SU-DHL-6 (cell line): ENCODE measurements around the gene HCST.

ENCODE experiments used
- EZH2phosphoT487 ChIP-seq: fragments of 200-600 bp; sonication (generic), shearing (Covaris generic); conservative IDR thresholded peaks from 2 replicates; pipeline ENCODE4 v1.6.1; 2018; ENCODE audit warnings: mild to moderate bottlenecking, antibody characterized with exemption, low read length, moderate library complexity, mixed read lengths
- TF ChIP-seq, protein P1 (sequence below): fragments of 200-600 bp; sonication (generic); IDR thresholded peaks from one replicate; pipeline ENCODE4 v1.5.1; 2017; ENCODE audit warnings: antibody characterized with exemption, mild to moderate bottlenecking, low read length, moderate library complexity; ENCODE audit not compliant: insufficient read depth, poor library complexity, severe bottlenecking

DNA sequence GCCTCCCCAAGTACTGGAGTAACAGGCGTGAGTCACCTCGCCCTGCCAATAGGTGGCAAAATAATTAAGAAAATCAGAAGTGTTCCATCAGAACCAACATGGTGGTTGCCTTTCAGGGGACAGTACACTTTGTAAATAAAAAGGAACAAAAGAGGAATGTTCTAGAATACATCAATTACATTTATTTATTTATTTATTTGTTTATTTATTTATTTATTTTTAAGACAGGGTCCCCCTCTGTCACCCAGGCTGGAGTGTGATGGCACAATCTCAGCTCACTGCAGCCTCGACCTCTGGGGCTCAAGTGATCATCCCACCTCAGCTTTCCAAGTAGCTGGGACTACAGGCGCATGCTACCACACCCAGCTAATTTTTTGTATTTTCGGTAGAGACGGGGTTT is 18.7 kb downstream of the HCST start:
- TF ChIP-seq, protein P1, sequence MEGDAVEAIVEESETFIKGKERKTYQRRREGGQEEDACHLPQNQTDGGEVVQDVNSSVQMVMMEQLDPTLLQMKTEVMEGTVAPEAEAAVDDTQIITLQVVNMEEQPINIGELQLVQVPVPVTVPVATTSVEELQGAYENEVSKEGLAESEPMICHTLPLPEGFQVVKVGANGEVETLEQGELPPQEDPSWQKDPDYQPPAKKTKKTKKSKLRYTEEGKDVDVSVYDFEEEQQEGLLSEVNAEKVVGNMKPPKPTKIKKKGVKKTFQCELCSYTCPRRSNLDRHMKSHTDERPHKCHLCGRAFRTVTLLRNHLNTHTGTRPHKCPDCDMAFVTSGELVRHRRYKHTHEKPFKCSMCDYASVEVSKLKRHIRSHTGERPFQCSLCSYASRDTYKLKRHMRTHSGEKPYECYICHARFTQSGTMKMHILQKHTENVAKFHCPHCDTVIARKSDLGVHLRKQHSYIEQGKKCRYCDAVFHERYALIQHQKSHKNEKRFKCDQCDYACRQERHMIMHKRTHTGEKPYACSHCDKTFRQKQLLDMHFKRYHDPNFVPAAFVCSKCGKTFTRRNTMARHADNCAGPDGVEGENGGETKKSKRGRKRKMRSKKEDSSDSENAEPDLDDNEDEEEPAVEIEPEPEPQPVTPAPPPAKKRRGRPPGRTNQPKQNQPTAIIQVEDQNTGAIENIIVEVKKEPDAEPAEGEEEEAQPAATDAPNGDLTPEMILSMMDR, result no peak
- TF ChIP-seq EZH2phosphoT487, result no peak
